Measurements from ENCODE around the gene APBA1.

APBA1 gene

GRCh38 chr9:69504058-69504457, 168.1 kb downstream of the APBA1 start:
- no peak for DNase-seq (ENCODE audit: low read depth)
- TF ChIP-seq CTCF (IDR thresholded peaks at IDR 0.05; ENCODE audit: low read depth, low read length) (no peak), MAX (IDR thresholded peaks at IDR 0.05; ENCODE audit: low read depth, low read length) (no peak), MYC (IDR thresholded peaks at IDR 0.05; ENCODE audit: low read depth, low read length) (no peak), POLR2A (IDR thresholded peaks at IDR 0.05; ENCODE audit: extremely low read depth, insufficient read length) (no peak)
- H3K4me3 ChIP-seq (ENCODE audit: low read depth, low read length), result no peak overlapping the region

- TF ChIP-seq MAX (IDR thresholded peaks at IDR 0.05; ENCODE audit: low read depth, low read length), result no peak
- TF ChIP-seq CTCF (IDR thresholded peaks at IDR 0.05; ENCODE audit: low read depth, low read length), result no peak
- no peak for TF ChIP-seq POLR2A (IDR thresholded peaks at IDR 0.05; ENCODE audit: extremely low read depth, insufficient read length)
- TF ChIP-seq MYC (IDR thresholded peaks at IDR 0.05; ENCODE audit: low read depth, low read length), result no peak
- no peak for DNase-seq (ENCODE audit: low read depth)
- H3K4me3 ChIP-seq (ENCODE audit: low read depth, low read length), result no peak overlapping the region
These were observed 169.4 kb downstream of the APBA1 start for GRCh38 chr9:69502671-69503301.

- no peak overlapping the region for H3K4me3 ChIP-seq (ENCODE audit: low read depth, low read length)
- no peak for TF ChIP-seq POLR2A (IDR thresholded peaks at IDR 0.05; ENCODE audit: extremely low read depth, insufficient read length)
- TF ChIP-seq MYC (IDR thresholded peaks at IDR 0.05; ENCODE audit: low read depth, low read length), result no peak
- TF ChIP-seq MAX (IDR thresholded peaks at IDR 0.05; ENCODE audit: low read depth, low read length), result no peak
- no peak for TF ChIP-seq CTCF (IDR thresholded peaks at IDR 0.05; ENCODE audit: low read depth, low read length)
- no peak for DNase-seq (ENCODE audit: low read depth)
These were observed 171.3 kb downstream of the APBA1 start for GRCh38 chr9:69500896-69501295.

- no peak overlapping the region for H3K4me3 ChIP-seq (ENCODE audit: low read depth, low read length)
- DNase-seq (ENCODE audit: low read depth), result no peak
- TF ChIP-seq POLR2A (IDR thresholded peaks at IDR 0.05; ENCODE audit: extremely low read depth, insufficient read length) (no peak), MAX (IDR thresholded peaks at IDR 0.05; ENCODE audit: low read depth, low read length) (no peak), CTCF (IDR thresholded peaks at IDR 0.05; ENCODE audit: low read depth, low read length) (no peak), MYC (IDR thresholded peaks at IDR 0.05; ENCODE audit: low read depth, low read length) (no peak)
These were observed 172.2 kb downstream of the APBA1 start for GRCh38 chr9:69499959-69500358.

- DNase-seq (ENCODE audit: low read depth), result no peak
- TF ChIP-seq CTCF (IDR thresholded peaks at IDR 0.05; ENCODE audit: low read depth, low read length) (no peak), MYC (IDR thresholded peaks at IDR 0.05; ENCODE audit: low read depth, low read length) (no peak), MAX (IDR thresholded peaks at IDR 0.05; ENCODE audit: low read depth, low read length) (no peak), POLR2A (IDR thresholded peaks at IDR 0.05; ENCODE audit: extremely low read depth, insufficient read length) (no peak)
- no peak overlapping the region for H3K4me3 ChIP-seq (ENCODE audit: low read depth, low read length)
These were observed 172.8 kb downstream of the APBA1 start for GRCh38 chr9:69499407-69499806.

Data from NB4 (cell line).